Parathyroid adenoma (tissue), 2 donors: ENCODE data around the gene ZNF234.
"Not testable (repeated sequence)": the region's sequence is repeated elsewhere in the genome, so short reads cannot be mapped to it uniquely, and the experiment has no call there.

ENCODE experiments used
- H2AFZ ChIP-seq: fragments of 300-600 bp; sonication (generic); one replicate; pipeline ENCODE4 v1.7.0; 2017; ENCODE audit warnings: antibody characterized with exemption, mild to moderate bottlenecking
- H3K27ac ChIP-seq: fragments of 300-600 bp; sonication (generic); one replicate; pipeline ENCODE4 v1.7.0; 2017
- H3K27me3 ChIP-seq: fragments of 300-600 bp; sonication (generic); one replicate; pipeline ENCODE4 v1.7.0; 2017; ENCODE audit warnings: low read length; ENCODE audit not compliant: control insufficient read depth, insufficient read depth
- H3K36me3 ChIP-seq: fragments of 300-600 bp; sonication (generic); one replicate; pipeline ENCODE4 v1.7.0; 2017; ENCODE audit warnings: low read length; ENCODE audit not compliant: control insufficient read depth, insufficient read depth
- H3K4me1 ChIP-seq: fragments of 300-600 bp; sonication (generic); one replicate; pipeline ENCODE4 v1.7.0; 2017; ENCODE audit warnings: control low read depth
- H3K4me2 ChIP-seq: fragments of 300-600 bp; sonication (generic); one replicate; pipeline ENCODE4 v1.7.0; 2017; ENCODE audit warnings: low read length
- H3K4me3 ChIP-seq: fragments of 300-600 bp; sonication (generic); one replicate; pipeline ENCODE4 v1.7.0; 2017; ENCODE audit warnings: low read depth, low read length
- H3K79me2 ChIP-seq: fragments of 300-600 bp; sonication (generic); one replicate; pipeline ENCODE4 v1.7.0; 2017; ENCODE audit warnings: control low read depth
- H3K9ac ChIP-seq: fragments of 300-600 bp; sonication (generic); one replicate; pipeline ENCODE4 v1.7.0; 2017; ENCODE audit warnings: mild to moderate bottlenecking
- H3K9me3 ChIP-seq: fragments of 300-600 bp; sonication (generic); one replicate; pipeline ENCODE4 v1.7.0; 2017; ENCODE audit warnings: low read length; ENCODE audit not compliant: control insufficient read depth
- TF ChIP-seq, protein P1 (sequence below): fragments of 300-600 bp; sonication (generic); IDR thresholded peaks from one replicate; pipeline ENCODE4 v1.7.0; 2017; ENCODE audit warnings: antibody characterized with exemption, mild to moderate bottlenecking
- donor health status: primary hyperparathyroidism.

Gene ZNF234

GRCh38 chr19:44196772-44197171 is 55.4 kb downstream of the ZNF234 start:
- TF ChIP-seq, protein P1, sequence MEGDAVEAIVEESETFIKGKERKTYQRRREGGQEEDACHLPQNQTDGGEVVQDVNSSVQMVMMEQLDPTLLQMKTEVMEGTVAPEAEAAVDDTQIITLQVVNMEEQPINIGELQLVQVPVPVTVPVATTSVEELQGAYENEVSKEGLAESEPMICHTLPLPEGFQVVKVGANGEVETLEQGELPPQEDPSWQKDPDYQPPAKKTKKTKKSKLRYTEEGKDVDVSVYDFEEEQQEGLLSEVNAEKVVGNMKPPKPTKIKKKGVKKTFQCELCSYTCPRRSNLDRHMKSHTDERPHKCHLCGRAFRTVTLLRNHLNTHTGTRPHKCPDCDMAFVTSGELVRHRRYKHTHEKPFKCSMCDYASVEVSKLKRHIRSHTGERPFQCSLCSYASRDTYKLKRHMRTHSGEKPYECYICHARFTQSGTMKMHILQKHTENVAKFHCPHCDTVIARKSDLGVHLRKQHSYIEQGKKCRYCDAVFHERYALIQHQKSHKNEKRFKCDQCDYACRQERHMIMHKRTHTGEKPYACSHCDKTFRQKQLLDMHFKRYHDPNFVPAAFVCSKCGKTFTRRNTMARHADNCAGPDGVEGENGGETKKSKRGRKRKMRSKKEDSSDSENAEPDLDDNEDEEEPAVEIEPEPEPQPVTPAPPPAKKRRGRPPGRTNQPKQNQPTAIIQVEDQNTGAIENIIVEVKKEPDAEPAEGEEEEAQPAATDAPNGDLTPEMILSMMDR, result no peak
- no peaks in the 10 kb centered on the region for H3K9me3 ChIP-seq
- no peak overlapping the region for H2AFZ ChIP-seq

DNA sequence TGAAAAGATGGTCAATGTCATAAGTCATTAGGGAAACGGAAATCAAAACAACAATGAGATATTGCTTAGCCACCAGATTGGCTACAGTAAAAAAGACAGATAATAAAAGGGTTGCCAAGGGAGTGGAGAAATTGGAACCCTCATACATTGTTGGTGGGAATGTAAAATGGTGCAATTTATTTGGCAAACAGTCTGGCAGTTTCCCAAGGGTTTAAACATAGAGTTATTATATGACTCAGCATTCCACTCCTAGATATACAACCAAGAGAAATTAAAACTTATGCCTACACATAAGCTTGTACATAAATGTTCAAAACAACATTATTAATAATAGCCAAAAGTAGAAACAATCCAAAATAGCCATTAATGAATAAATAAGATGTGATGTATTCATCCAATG is 61.1 kb downstream of the ZNF234 start:
- H3K4me3 ChIP-seq, result no peak overlapping the region
- no peaks in the 10 kb centered on the region for H3K4me1 ChIP-seq
- H3K9me3 ChIP-seq, result no peaks in the 10 kb centered on the region
- H3K9ac ChIP-seq, result no peak overlapping the region
- TF ChIP-seq, protein P1, result no peak
- no peak overlapping the region for H3K27ac ChIP-seq
- no peaks in the 10 kb centered on the region for H3K79me2 ChIP-seq
- no peaks in the 10 kb centered on the region for H3K27me3 ChIP-seq
- H3K36me3 ChIP-seq, result no peaks in the 10 kb centered on the region
- H2AFZ ChIP-seq, result no peak overlapping the region
- H3K4me2 ChIP-seq, result no peak overlapping the region

More at GRCh38 chr19:44196772-44197171, 55.4 kb downstream of the ZNF234 start:
- no peaks in the 10 kb centered on the region for H3K36me3 ChIP-seq
- no peaks in the 10 kb centered on the region for H3K79me2 ChIP-seq
- no peaks in the 10 kb centered on the region for H3K4me1 ChIP-seq
- no peak overlapping the region for H3K27ac ChIP-seq
- H3K27me3 ChIP-seq, result no peaks in the 10 kb centered on the region
- no peak overlapping the region for H3K9ac ChIP-seq
- no peak overlapping the region for H3K4me3 ChIP-seq
- no peak overlapping the region for H3K4me2 ChIP-seq

DNA sequence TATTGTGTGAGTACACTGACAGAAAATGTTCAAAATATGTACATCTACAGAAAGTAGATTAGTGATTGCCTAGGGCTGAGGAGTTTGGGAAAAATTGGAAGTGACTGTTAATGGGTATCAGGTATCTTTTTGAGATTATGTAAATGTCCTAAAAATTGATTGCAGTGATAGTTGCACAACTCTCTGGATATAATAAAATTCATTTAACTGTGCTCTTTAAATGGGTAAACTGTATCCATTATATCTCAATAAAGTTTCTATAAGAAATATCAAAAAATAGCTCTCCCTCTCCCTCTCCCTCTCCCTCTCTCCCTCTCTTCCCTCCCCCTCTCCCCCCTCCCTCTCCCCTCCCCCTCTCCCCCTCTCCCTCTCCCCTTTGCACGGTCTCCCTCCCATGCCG is 61.6 kb downstream of the ZNF234 start:
- Histone ChIP-seq H3K79me2 (no peaks in the 10 kb centered on the region), H3K4me3 (no peak overlapping the region), H3K36me3 (no peaks in the 10 kb centered on the region), H3K4me2 (no peak overlapping the region), H3K9ac (no peak overlapping the region), H3K27ac (no peak overlapping the region), H2AFZ (no peak overlapping the region), H3K9me3 (no peaks in the 10 kb centered on the region), H3K4me1 (no peaks in the 10 kb centered on the region), H3K27me3 (no peaks in the 10 kb centered on the region)
- TF ChIP-seq, protein P1, result no peak

DNA sequence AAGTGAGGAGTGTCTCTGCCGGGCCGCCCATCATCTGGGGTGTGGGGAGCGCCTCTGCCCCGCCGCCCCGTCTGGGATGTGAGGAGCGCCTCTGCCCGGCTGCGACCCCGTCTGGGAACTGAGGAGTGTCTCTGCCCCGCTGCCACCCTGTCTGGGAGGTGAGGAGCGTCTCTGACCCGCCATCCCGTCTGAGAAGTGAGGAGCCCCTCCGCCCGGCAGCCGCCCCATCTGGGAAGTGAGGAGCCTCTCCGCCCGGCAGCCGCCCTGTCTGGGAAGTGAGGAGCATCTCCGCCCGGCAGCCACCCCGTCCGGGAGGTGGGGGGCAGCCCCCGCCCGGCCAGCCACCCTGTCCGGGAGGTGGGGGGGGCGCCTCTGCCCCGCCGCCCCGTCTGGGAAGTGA is 62.5 kb downstream of the ZNF234 start:
- H3K36me3 ChIP-seq, H2AFZ ChIP-seq, H3K9me3 ChIP-seq, H3K4me1 ChIP-seq, H3K27me3 ChIP-seq, H3K9ac ChIP-seq, H3K4me2 ChIP-seq, H3K27ac ChIP-seq, H3K79me2 ChIP-seq, H3K4me3 ChIP-seq: not testable (repeated sequence)

DNA sequence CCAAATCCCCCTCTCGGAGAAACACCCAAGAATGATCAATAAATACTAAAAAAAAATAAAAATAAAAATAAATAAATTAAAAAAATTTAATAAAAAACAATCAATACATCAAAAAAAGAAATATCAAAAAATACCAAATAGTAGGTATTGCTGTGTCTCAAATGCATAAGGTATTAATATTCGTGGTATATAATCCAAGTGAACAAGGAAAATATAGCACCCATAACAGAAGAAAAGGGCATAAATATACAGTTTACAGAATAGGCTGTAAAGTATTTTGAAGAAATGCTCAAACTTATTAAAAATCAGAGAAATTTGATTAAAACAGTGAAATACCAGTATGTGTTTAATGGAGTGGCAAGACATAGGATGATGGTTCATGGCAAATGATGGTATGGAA is 63.4 kb downstream of the ZNF234 start:
- Histone ChIP-seq H3K4me1 (no peaks in the 10 kb centered on the region), H3K9me3 (no peaks in the 10 kb centered on the region), H2AFZ (no peak overlapping the region), H3K4me3 (no peak overlapping the region), H3K4me2 (no peak overlapping the region), H3K27me3 (no peaks in the 10 kb centered on the region), H3K9ac (no peak overlapping the region), H3K36me3 (no peaks in the 10 kb centered on the region), H3K79me2 (no peaks in the 10 kb centered on the region), H3K27ac (no peak overlapping the region)
- TF ChIP-seq, protein P1, result no peak
